T-cell (primary cell): Measurements from ENCODE around the gene PAX5. TPM values are rescaled to one million over a fixed set of nuclear protein-coding genes. Genes with fewer than 3 reads are reported as not detected.

ENCODE experiments used
- ATAC-seq, 4 experiments: fragments of 200-7000 bp in 3 of 4; fragments of 150-1000 bp in 1 of 4; cut with Tn5 transposase; replicated peaks in 1 of 4; 1 replicate in 3 of 4; 2 replicates in 1 of 4; pipeline ENCODE4 v1.10.0; 2021; ENCODE audit warnings: moderate library complexity in 3 of 4, mild to moderate bottlenecking in 2 of 4, moderate number of reproducible peaks in 1 of 4
- CTCF ChIA-PET, 2 donors: fragments of 300-600 bp; sonication (Branson Sonifier 250); formaldehyde crosslinking; loops; one replicate each; lab custom pipeline; 2022; ENCODE audit warnings: antibody characterized with exemption in 2 of 2; lab: Charles Lee
- POLR2A ChIA-PET, 2 donors: fragments of 300-600 bp; sonication (Branson Sonifier 250); formaldehyde crosslinking; loops; one replicate each; lab custom pipeline; 2022; ENCODE audit warnings: antibody characterized with exemption in 2 of 2; lab: Charles Lee
- DNase-seq, 35 experiments: peaks; one replicate each; pipeline versions ENCODE4 v3.0.0 to v3.0.0-alpha.2; 2013 to 2023
- H3K27ac ChIP-seq: one replicate; pipeline ENCODE4 v1.5.1; 2013; ENCODE audit warnings: low read length
- H3K27me3 ChIP-seq, 2 experiments: replicated peaks in 1 of 2; 1 replicate in 1 of 2; 2 replicates in 1 of 2; pipeline versions ENCODE4 v1.6.1 to v1.7.0; 2013; ENCODE audit warnings: low read length in 1 of 2, mixed read lengths in 1 of 2; ENCODE audit not compliant: control insufficient read depth in 2 of 2, insufficient read depth in 2 of 2; ENCODE audit errors: extremely low read depth in 1 of 2
- H3K36me3 ChIP-seq, 2 donors: 1 replicate in 1 of 2; 2 replicates in 1 of 2; pipeline versions ENCODE4 v1.6.1 to v1.7.0; 2013; ENCODE audit warnings: low read length in 1 of 2; ENCODE audit not compliant: control insufficient read depth in 2 of 2, insufficient read depth in 1 of 2; ENCODE audit errors: extremely low read depth in 1 of 2
- H3K4me1 ChIP-seq, 2 experiments: 1 replicate in 1 of 2; 2 replicates in 1 of 2; pipeline versions ENCODE4 v1.6.1 to v1.7.0; 2013; ENCODE audit warnings: low read length in 2 of 2, mixed read lengths in 1 of 2; ENCODE audit not compliant: insufficient read depth in 2 of 2, control insufficient read depth in 1 of 2; ENCODE audit errors: extremely low read depth in 1 of 2
- H3K4me3 ChIP-seq, 2 donors: 1 replicate in 1 of 2; 2 replicates in 1 of 2; pipeline versions ENCODE4 v1.5.1 to v1.7.0; 2013; ENCODE audit warnings: mild to moderate bottlenecking in 2 of 2, low read length in 1 of 2, moderate library complexity in 1 of 2; ENCODE audit not compliant: control insufficient read depth in 1 of 2; ENCODE audit errors: extremely low read depth in 1 of 2
- H3K9me3 ChIP-seq: 2 replicates; pipeline ENCODE4 v1.7.0; 2013
- H3K27ac Mint-ChIP-seq, 2 donors: one replicate each; pipeline ENCODE4 v1.8.0; 2020 to 2021; ENCODE audit warnings: mild to moderate bottlenecking in 2 of 2, mixed read lengths in 2 of 2
- H3K27me3 Mint-ChIP-seq, 2 donors: one replicate each; pipeline ENCODE4 v1.8.0; 2021 to 2022; ENCODE audit warnings: mixed read lengths in 2 of 2
- H3K36me3 Mint-ChIP-seq: one replicate; pipeline ENCODE4 v1.8.0; 2021; ENCODE audit warnings: mixed read lengths
- H3K4me1 Mint-ChIP-seq, 3 donors: one replicate each; pipeline ENCODE4 v1.8.0; 2020 to 2022; ENCODE audit warnings: mixed read lengths in 3 of 3, mild to moderate bottlenecking in 1 of 3
- H3K4me3 Mint-ChIP-seq, 3 donors: one replicate each; pipeline ENCODE4 v1.8.0; 2020 to 2022; ENCODE audit warnings: mild to moderate bottlenecking in 3 of 3, mixed read lengths in 3 of 3, moderate library complexity in 3 of 3
- H3K9me3 Mint-ChIP-seq, 3 donors: one replicate each; pipeline ENCODE4 v1.8.0; 2020 to 2022; ENCODE audit warnings: mixed read lengths in 3 of 3
- WGBS: methylation state at CpG from one replicate; pipeline ENCODE4 v1.1.5; 2013; ENCODE audit warnings: missing lambda C conversion rate; ENCODE audit not compliant: insufficient coverage; 5-methylcytosine and 5-hydroxymethylcytosine counted together
- total RNA-seq, 35 experiments: library from RNA in 6 of 35; stranded (reverse) in 6 of 35; fragments of 120-200 nt in 1 of 35; gene quantifications; one replicate each; pipeline versions ENCODE4 v1.2.1 to v1.2.4 and lab custom pipeline; 2013 to 2026

The PAX5 gene
- total RNA-seq, 5 donors from 2014 or later (not counting 1 experiment from before 2014, with no cell fraction given) = 1.7 to 12.4 (median 4.4) TPM

- Mint-ChIP-seq H3K4me1 (peaks cover 0 to 5% (median 2%) of the 10 kb centered on the region in 3 donors), H3K36me3 (no peaks in the 10 kb centered on the region), H3K27me3 (peaks cover 46 to 53% of the 10 kb centered on the region in 2 donors), H3K4me3 (no peak overlapping the region), H3K9me3 (peaks cover 0 to 8% (median 3%) of the 10 kb centered on the region in 3 donors), H3K27ac (no peak overlapping the region)
- Histone ChIP-seq H3K27me3 (peaks cover 0 to 30% of the 10 kb centered on the region in 2 experiments), H3K9me3 (peaks cover 2% of the 10 kb centered on the region), H3K4me3 (no peak overlapping the region), H3K36me3 (no peaks in the 10 kb centered on the region), H3K4me1 (peaks cover 0 to 3% of the 10 kb centered on the region in 2 experiments), H3K27ac (no peak overlapping the region)
- ATAC-seq = no peak
- ChIA-PET POLR2A (no interaction called here), CTCF (no interaction called here)
- DNase-seq = no peak
- WGBS = 89% methylated on average over 6 of the region's 9 CpGs
Measured at GRCh38 chr9:36956908-36957307, 77.2 kb downstream of the PAX5 start.

- peaks cover 13 to 28% of the 10 kb centered on the region in 2 donors for H3K27me3 Mint-ChIP-seq
- WGBS = 74% methylated on average over 3 of the region's 4 CpGs
- H3K27me3 ChIP-seq = peaks cover 0 to 9% of the 10 kb centered on the region in 2 experiments
Measured at GRCh38 chr9:36950389-36950788, 83.7 kb downstream of the PAX5 start.

GRCh38 chr9:36949466-36949865, 84.6 kb downstream of the PAX5 start:
- H3K9me3 Mint-ChIP-seq = peaks cover 0 to 4% (median 2%) of the 10 kb centered on the region in 3 donors
- no peak overlapping the region for H3K27ac ChIP-seq
- ChIA-PET POLR2A (no interaction called here), CTCF (interaction anchor here in 1 of 2 donors (0.6 kb wide), 1 partner anchor 41 kb away, joined by 5 read pairs; no protein-coding TSS in a partner anchor)
- ATAC-seq (no peak), DNase-seq (no peak)
- no peak overlapping the region for H3K4me3 Mint-ChIP-seq
- peaks cover 2% of the 10 kb centered on the region for H3K9me3 ChIP-seq
- H3K36me3 Mint-ChIP-seq = no peaks in the 10 kb centered on the region
- H3K27me3 ChIP-seq = peaks cover 0 to 9% of the 10 kb centered on the region in 2 experiments
- no peaks in the 10 kb centered on the region for H3K36me3 ChIP-seq
- no peak overlapping the region for H3K27ac Mint-ChIP-seq
- H3K4me1 Mint-ChIP-seq = peaks cover 0 to 2% (median 0%) of the 10 kb centered on the region in 3 donors
- WGBS = 76% methylated on average over 5 of the region's 6 CpGs
- H3K4me3 ChIP-seq = no peak overlapping the region
- peaks cover 10 to 24% of the 10 kb centered on the region in 2 donors for H3K27me3 Mint-ChIP-seq
- no peaks in the 10 kb centered on the region for H3K4me1 ChIP-seq

More at GRCh38 chr9:36950389-36950788, 83.7 kb downstream of the PAX5 start:
- Mint-ChIP-seq H3K9me3 (peaks cover 0 to 8% (median 3%) of the 10 kb centered on the region in 3 donors), H3K27ac (no peak overlapping the region), H3K4me1 (peaks cover 0 to 2% (median 0%) of the 10 kb centered on the region in 3 donors), H3K4me3 (no peak overlapping the region), H3K36me3 (no peaks in the 10 kb centered on the region)
- CTCF ChIA-PET = no interaction called here
- no peaks in the 10 kb centered on the region for H3K36me3 ChIP-seq
- DNase-seq = no peak
- H3K4me3 ChIP-seq = no peak overlapping the region
- no peaks in the 10 kb centered on the region for H3K4me1 ChIP-seq
- no peak for ATAC-seq
- POLR2A ChIA-PET = no interaction called here
- H3K9me3 ChIP-seq = peaks cover 2% of the 10 kb centered on the region
- H3K27ac ChIP-seq = no peak overlapping the region

GRCh38 chr9:36948051-36948450, 86.0 kb downstream of the PAX5 start:
- Histone ChIP-seq H3K27me3 (peaks cover 0 to 9% of the 10 kb centered on the region in 2 experiments), H3K4me3 (no peak overlapping the region), H3K9me3 (no peaks in the 10 kb centered on the region), H3K27ac (no peak overlapping the region), H3K36me3 (no peaks in the 10 kb centered on the region), H3K4me1 (no peaks in the 10 kb centered on the region)
- peaks cover 2 to 19% of the 10 kb centered on the region in 2 donors for H3K27me3 Mint-ChIP-seq
- DNase-seq (no peak), ATAC-seq (no peak)
- POLR2A ChIA-PET = no interaction called here
- peaks cover 0 to 2% (median 0%) of the 10 kb centered on the region in 3 donors for H3K4me1 Mint-ChIP-seq
- H3K4me3 Mint-ChIP-seq = no peak overlapping the region
- no peaks in the 10 kb centered on the region for H3K36me3 Mint-ChIP-seq
- CTCF ChIA-PET = no interaction called here
- H3K27ac Mint-ChIP-seq = no peak overlapping the region
- no peaks in the 10 kb centered on the region for H3K9me3 Mint-ChIP-seq
- WGBS = 69% methylated on average over 7 of the region's 13 CpGs

- no peaks in the 10 kb centered on the region for H3K9me3 Mint-ChIP-seq
- peaks cover 0 to 2% (median 0%) of the 10 kb centered on the region in 3 donors for H3K4me1 Mint-ChIP-seq
- CTCF ChIA-PET = no interaction called here
- Histone ChIP-seq H3K36me3 (no peaks in the 10 kb centered on the region), H3K4me3 (no peak overlapping the region), H3K27me3 (peaks cover 0 to 9% of the 10 kb centered on the region in 2 experiments), H3K9me3 (no peaks in the 10 kb centered on the region), H3K27ac (no peak overlapping the region), H3K4me1 (no peaks in the 10 kb centered on the region)
- H3K4me3 Mint-ChIP-seq = no peak overlapping the region
- no peak overlapping the region for H3K27ac Mint-ChIP-seq
- H3K36me3 Mint-ChIP-seq = no peaks in the 10 kb centered on the region
- 75% methylated on average over 4 of the region's 5 CpGs for WGBS
- ATAC-seq (no peak), DNase-seq (no peak)
- peaks cover 2 to 19% of the 10 kb centered on the region in 2 donors for H3K27me3 Mint-ChIP-seq
- POLR2A ChIA-PET = no interaction called here
Measured at GRCh38 chr9:36946653-36947052, 87.4 kb downstream of the PAX5 start.

GRCh38 chr9:36945999-36946398, 88.1 kb downstream of the PAX5 start:
- Mint-ChIP-seq H3K27me3 (peaks cover 2 to 19% of the 10 kb centered on the region in 2 donors), H3K27ac (no peak overlapping the region), H3K4me3 (no peak overlapping the region), H3K4me1 (peaks cover 0 to 2% (median 0%) of the 10 kb centered on the region in 3 donors), H3K9me3 (no peaks in the 10 kb centered on the region), H3K36me3 (no peaks in the 10 kb centered on the region)
- no peak for ATAC-seq
- 87% methylated on average over 12 of the region's 14 CpGs for whole genome bisulfite sequencing
- no peaks in the 10 kb centered on the region for H3K4me1 ChIP-seq
- no peaks in the 10 kb centered on the region for H3K36me3 ChIP-seq
- H3K9me3 ChIP-seq = no peaks in the 10 kb centered on the region
- no peak overlapping the region for H3K27ac ChIP-seq
- H3K27me3 ChIP-seq = peaks cover 0 to 9% of the 10 kb centered on the region in 2 experiments
- no peak overlapping the region for H3K4me3 ChIP-seq
- CTCF ChIA-PET = no interaction called here
- DNase-seq = no peak
- POLR2A ChIA-PET = no interaction called here
